Spleen (tissue), 11 donors: Measurements from ENCODE around the gene USP10. TPM values are rescaled to one million over a fixed set of nuclear protein-coding genes. Genes with fewer than 3 reads are reported as not detected.

Experiments
- DNase-seq: peaks from one replicate; pipeline ENCODE4 v3.0.0-alpha.2; 2020
- H3K27ac ChIP-seq, 8 donors: fragments of 200-600 bp; sonication (generic) in 7 of 8; 1 replicate in 4 of 8; 2 replicates in 4 of 8; pipeline versions ENCODE4 v1.5.0 to v1.8.0; 2016 to 2021; ENCODE audit warnings: inconsistent platforms in 4 of 8, mild to moderate bottlenecking in 4 of 8, moderate library complexity in 1 of 8
- H3K27me3 ChIP-seq, 7 donors: fragments of 200-600 bp; sonication (generic) in 6 of 7; replicated peaks in 1 of 7; 1 replicate in 4 of 7; 2 replicates in 3 of 7; pipeline versions ENCODE4 v1.5.0 to v1.8.0; 2016 to 2021; ENCODE audit warnings: inconsistent platforms in 3 of 7, mild to moderate bottlenecking in 1 of 7
- H3K36me3 ChIP-seq, 6 donors: fragments of 200-600 bp; sonication (generic) in 5 of 6; 1 replicate in 4 of 6; 2 replicates in 2 of 6; pipeline versions ENCODE4 v1.5.0 to v1.8.0; 2016 to 2021; ENCODE audit warnings: inconsistent platforms in 2 of 6
- H3K4me1 ChIP-seq, 6 donors: fragments of 200-600 bp; sonication (generic) in 5 of 6; 1 replicate in 3 of 6; 2 replicates in 3 of 6; pipeline versions ENCODE4 v1.5.0 to v1.8.0; 2016 to 2021; ENCODE audit warnings: inconsistent platforms in 3 of 6
- H3K4me3 ChIP-seq, 8 donors: fragments of 200-600 bp; sonication (generic) in 7 of 8; 1 replicate in 4 of 8; 2 replicates in 4 of 8; pipeline versions ENCODE4 v1.5.0 to v1.8.0; 2016 to 2021; ENCODE audit warnings: inconsistent platforms in 4 of 8, mild to moderate bottlenecking in 4 of 8, moderate library complexity in 2 of 8
- H3K9me3 ChIP-seq, 8 donors: fragments of 200-600 bp; sonication (generic) in 7 of 8; 1 replicate in 4 of 8; 2 replicates in 4 of 8; pipeline versions ENCODE4 v1.5.0 to v1.8.0; 2016 to 2021; ENCODE audit warnings: inconsistent platforms in 4 of 8
- POLR2A ChIP-seq, 3 donors: fragments of 450-650 bp; IDR thresholded peaks; one replicate each; pipeline ENCODE4 v1.5.1; 2017; ENCODE audit warnings: antibody characterized with exemption in 3 of 3, mild to moderate bottlenecking in 1 of 3
- POLR2AphosphoS5 ChIP-seq, 3 donors: sonication (generic); formaldehyde crosslinking; IDR thresholded peaks; one replicate each; pipeline ENCODE4 v1.5.1; 2017; ENCODE audit warnings: antibody characterized with exemption in 3 of 3
- WGBS, 5 donors: extraction: QIAGEN DNeasy Blood & Tissue Kit in 3 of 5; methylation state at CpG; one replicate each; pipeline versions ENCODE4 v1.1.5 to v1.1.7; 2013 to 2018; 5-methylcytosine and 5-hydroxymethylcytosine counted together
- intact Hi-C: fragments of 100-400 bp; cut with DNase I; formaldehyde crosslinking; loops from one replicate; pipeline ENCODE4 v1.15.0; 2023; ENCODE audit warnings: low total_unique reads
- polyA plus RNA-seq, 3 donors: library from polyadenylated mRNA; stranded (reverse); fragments of 200-250 nt; gene quantifications; one replicate each; pipeline ENCODE4 v1.2.1, GENCODE V29; 2013
- total RNA-seq, 7 donors: library from RNA; depleted of rRNA in 3 of 7; stranded (reverse); fragments of >200 nt in 3 of 7; fragmentation: NEBNext Ultra II Directional in 4 of 7; extraction: Animal tissue kit (Norgen Biotek cat#: 25700) in 4 of 7; gene quantifications; one replicate each; pipeline versions ENCODE4 v1.1.0 to v1.2.1, GENCODE V29; 2016 to 2021
- TF ChIP-seq, protein P1 (sequence below), 11 experiments: fragments of 200-600 bp in 7 of 11; fragments of 450-650 bp in 4 of 11; sonication (generic) in 4 of 11; IDR thresholded peaks in 8 of 11; conservative IDR thresholded peaks in 3 of 11; 1 replicate in 7 of 11; 2 replicates in 4 of 11; pipeline versions ENCODE4 v1.4.0 to v1.8.0; 2016 to 2021; ENCODE audit warnings: antibody characterized with exemption in 11 of 11, inconsistent platforms in 4 of 11, mild to moderate bottlenecking in 1 of 11
- donor health status: healthy with polysubstance abuse.
- donor health status: DM: no; HTN: no; CAD: no; lungs with moderate emphysema.
- donor health status: DM: no; HTN: no; CAD: no.
- donor health status: Bipolar disorder and iron deficiency.
- donor health status: healthy.
- donor health status: DM: no; HTN: no; CAD: no.
- donor health status: DM: yes; HTN: yes; CAD: no.

Gene USP10
- total and polyA plus RNA-seq, 10 donors = 28.1 to 105 (median 79.5) TPM

DNA sequence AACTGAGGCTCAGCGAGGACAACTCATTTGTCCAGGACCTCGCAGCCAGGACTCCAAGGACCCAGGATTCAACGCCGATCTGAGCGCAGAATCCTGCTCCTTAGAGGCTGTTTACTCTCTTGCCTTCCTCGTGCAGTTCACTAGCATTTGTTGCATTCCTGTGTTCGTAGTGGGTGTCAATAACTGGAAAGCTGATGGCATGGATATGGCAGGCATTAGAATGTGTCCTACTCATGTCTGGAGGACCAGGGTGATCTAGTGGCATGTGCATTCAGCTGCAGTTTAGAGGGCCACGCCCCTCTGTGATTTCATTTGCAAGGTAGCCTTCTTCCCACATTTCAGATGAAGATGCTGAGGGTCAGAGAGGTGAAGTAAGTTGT, 120.5 kb downstream of the USP10 start:
- H3K4me1 ChIP-seq = peaks cover 5 to 62% (median 26%) of the 10 kb centered on the region in 6 donors
- H3K9me3 ChIP-seq = no peaks in the 10 kb centered on the region
- H3K36me3 ChIP-seq = no peaks in the 10 kb centered on the region
- intact Hi-C loops = loop anchor here (10.0 kb wide), 1 partner anchor 65 kb away; no protein-coding TSS in a partner anchor
- peak overlapping the region; percentile 37 to 73 (median 56) for H3K4me3 ChIP-seq
- DNase-seq = no peak
- H3K27ac ChIP-seq = peak overlapping the region in 6 of 8 donors; percentile 52 to 85 (median 72)
- H3K27me3 ChIP-seq = peaks cover 0 to 79% (median 9%) of the 10 kb centered on the region in 7 donors
- WGBS, 5 donors = 46 to 76% (median 65%) methylated on average over 5 to 8 of the region's 8 CpGs
- TF ChIP-seq POLR2AphosphoS5 (IDR thresholded peaks at IDR 0.05) = no peak
- TF ChIP-seq POLR2A (IDR thresholded peaks at IDR 0.05) = no peak
- TF ChIP-seq, protein P1, sequence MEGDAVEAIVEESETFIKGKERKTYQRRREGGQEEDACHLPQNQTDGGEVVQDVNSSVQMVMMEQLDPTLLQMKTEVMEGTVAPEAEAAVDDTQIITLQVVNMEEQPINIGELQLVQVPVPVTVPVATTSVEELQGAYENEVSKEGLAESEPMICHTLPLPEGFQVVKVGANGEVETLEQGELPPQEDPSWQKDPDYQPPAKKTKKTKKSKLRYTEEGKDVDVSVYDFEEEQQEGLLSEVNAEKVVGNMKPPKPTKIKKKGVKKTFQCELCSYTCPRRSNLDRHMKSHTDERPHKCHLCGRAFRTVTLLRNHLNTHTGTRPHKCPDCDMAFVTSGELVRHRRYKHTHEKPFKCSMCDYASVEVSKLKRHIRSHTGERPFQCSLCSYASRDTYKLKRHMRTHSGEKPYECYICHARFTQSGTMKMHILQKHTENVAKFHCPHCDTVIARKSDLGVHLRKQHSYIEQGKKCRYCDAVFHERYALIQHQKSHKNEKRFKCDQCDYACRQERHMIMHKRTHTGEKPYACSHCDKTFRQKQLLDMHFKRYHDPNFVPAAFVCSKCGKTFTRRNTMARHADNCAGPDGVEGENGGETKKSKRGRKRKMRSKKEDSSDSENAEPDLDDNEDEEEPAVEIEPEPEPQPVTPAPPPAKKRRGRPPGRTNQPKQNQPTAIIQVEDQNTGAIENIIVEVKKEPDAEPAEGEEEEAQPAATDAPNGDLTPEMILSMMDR (IDR thresholded peaks at IDR 0.05 in 8 of 11, conservative IDR thresholded peaks at IDR 0.05 in 3 of 11) = no peak

DNA sequence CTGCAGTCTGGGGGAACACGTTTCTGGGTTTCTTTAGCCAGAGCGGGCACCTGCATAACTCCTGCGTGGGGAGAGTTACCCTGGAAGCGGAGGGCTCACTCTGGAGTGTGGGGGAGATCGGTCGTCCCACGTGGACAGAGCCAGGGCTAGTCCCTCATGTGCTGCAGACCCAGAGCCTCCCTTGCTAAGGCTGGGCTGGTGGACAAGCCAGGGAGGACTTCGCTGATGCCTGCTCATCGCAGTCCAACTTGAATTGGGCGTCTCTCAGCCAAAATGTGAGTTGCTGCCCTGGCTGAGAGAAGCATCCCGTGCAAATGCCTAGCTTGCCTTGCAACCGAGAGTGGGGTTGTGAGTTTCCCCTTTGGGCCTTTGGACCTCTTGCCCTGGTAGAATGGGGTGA, 121.0 kb downstream of the USP10 start:
- TF ChIP-seq POLR2A (IDR thresholded peaks at IDR 0.05) = no peak
- TF ChIP-seq POLR2AphosphoS5 (IDR thresholded peaks at IDR 0.05) = no peak
- H3K4me3 ChIP-seq = peak overlapping the region; percentile 37 to 73 (median 56)
- 63 to 79% (median 74%) methylated on average over 9 to 12 of the region's 12 CpGs for WGBS, 5 donors
- peak overlapping the region in 4 of 8 donors; percentile 72 to 85 (median 78) for H3K27ac ChIP-seq
- H3K36me3 ChIP-seq = no peaks in the 10 kb centered on the region
- intact Hi-C loops = loop anchor here (10.0 kb wide), 1 partner anchor 64 kb away; no protein-coding TSS in a partner anchor
- DNase-seq = no peak
- no peaks in the 10 kb centered on the region for H3K9me3 ChIP-seq
- H3K27me3 ChIP-seq = peaks cover 0 to 79% (median 9%) of the 10 kb centered on the region in 7 donors
- H3K4me1 ChIP-seq = peaks cover 5 to 65% (median 26%) of the 10 kb centered on the region in 6 donors

DNA sequence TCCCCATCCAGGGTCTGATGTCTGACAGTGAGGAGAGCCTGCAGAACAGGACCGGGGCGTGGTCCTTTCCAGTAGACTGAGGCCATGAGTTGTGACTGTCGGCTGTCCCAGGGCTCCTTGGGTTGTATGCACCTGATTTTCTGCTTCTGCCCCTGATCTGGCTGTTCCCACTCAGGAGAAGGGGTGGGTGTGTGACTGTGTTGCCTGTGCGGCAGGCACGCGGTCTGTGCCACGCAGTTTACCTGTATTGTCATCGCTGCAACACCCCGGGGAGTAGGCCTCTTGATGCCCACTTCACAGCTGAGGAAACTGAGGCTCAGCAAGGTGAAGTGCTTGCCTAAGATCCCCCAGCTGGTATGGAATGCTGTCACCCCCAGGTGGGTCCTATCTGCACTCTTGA, 121.4 kb downstream of the USP10 start:
- WGBS, 5 donors = 79 to 94% (median 89%) methylated on average over 9 of the region's 9 CpGs
- Histone ChIP-seq H3K9me3 (no peaks in the 10 kb centered on the region), H3K4me1 (peaks cover 5 to 70% (median 28%) of the 10 kb centered on the region in 6 donors), H3K4me3 (peak overlapping the region; percentile 6 to 73 (median 56)), H3K27ac (peak overlapping the region in 5 of 8 donors; percentile 72 to 85 (median 73)), H3K36me3 (no peaks in the 10 kb centered on the region), H3K27me3 (peaks cover 0 to 79% (median 9%) of the 10 kb centered on the region in 7 donors)
- intact Hi-C loops = loop anchor here (10.0 kb wide), 1 partner anchor 64 kb away; no protein-coding TSS in a partner anchor
- TF ChIP-seq, protein P1 (IDR thresholded peaks at IDR 0.05 in 8 of 11, conservative IDR thresholded peaks at IDR 0.05 in 3 of 11) = no peak
- peak in 1 of 3 donors; percentile 12 for TF ChIP-seq POLR2AphosphoS5 (IDR thresholded peaks at IDR 0.05)
- no peak for DNase-seq

DNA sequence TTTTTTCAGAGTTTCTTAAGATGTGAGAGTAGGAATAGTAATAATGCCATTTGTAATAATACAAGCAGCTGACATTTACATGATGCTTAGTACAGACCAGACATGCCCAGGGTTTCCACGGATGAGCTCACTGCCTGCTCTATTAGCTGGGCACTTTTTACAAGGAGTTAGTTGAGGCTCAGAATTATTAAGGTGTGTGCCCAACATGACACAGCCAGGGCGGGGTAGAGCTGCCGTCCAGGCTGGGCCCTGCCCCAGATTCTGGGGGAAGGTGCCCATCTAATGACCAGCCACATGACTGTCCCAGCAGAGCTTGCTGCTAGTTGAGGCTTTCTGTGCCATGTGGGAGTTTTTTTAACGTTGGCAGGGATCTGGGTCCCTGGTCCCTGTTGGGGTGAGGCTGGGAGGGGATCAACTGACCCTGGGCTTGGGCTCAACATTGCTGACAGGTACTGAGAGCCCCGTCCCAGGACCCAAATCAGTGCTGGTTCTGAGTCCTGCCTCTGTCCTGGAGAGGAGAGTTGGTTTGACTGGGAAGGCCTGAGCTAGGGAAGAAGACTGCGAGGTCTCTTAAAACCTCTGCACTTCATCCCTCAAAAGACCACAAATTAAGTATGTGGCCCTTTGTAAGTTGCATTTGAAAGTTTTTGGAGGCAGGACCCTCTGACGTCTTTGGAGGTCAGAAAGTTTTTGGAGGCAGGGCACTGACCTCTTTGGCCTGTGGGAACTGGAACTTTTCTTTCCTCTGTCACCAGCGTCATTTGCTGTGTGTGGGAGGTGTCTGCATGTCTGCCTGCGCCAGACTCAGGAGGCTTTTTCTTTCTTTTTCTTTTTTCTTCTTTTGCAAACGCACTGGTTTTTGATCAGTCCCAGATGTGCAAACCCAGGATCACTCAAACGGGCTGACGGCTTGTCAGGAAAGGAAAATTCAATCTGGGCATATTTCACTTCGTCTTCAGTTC, 122.2 kb downstream of the USP10 start:
- DNase-seq = no peak
- H3K27ac ChIP-seq = peak overlapping the region; percentile 13 to 85 (median 72)
- H3K4me3 ChIP-seq = peak overlapping the region in 5 of 8 donors; percentile 54 to 73 (median 59)
- H3K4me1 ChIP-seq = peaks cover 5 to 78% (median 32%) of the 10 kb centered on the region in 6 donors
- H3K9me3 ChIP-seq = no peaks in the 10 kb centered on the region
- H3K27me3 ChIP-seq = peaks cover 0 to 79% (median 9%) of the 10 kb centered on the region in 7 donors
- no peaks in the 10 kb centered on the region for H3K36me3 ChIP-seq
- TF ChIP-seq POLR2AphosphoS5 (IDR thresholded peaks at IDR 0.05) = peak in 2 of 3 donors; percentile 52 to 71
- peak in 1 of 3 donors; percentile 40 for TF ChIP-seq POLR2A (IDR thresholded peaks at IDR 0.05)
- TF ChIP-seq, protein P1 (IDR thresholded peaks at IDR 0.05 in 8 of 11, conservative IDR thresholded peaks at IDR 0.05 in 3 of 11) = no peak
- WGBS, 5 donors = 63 to 79% (median 68%) methylated on average over 12 to 13 of the region's 13 CpGs
- intact Hi-C loops = loop anchor here (10.0 kb wide), 1 partner anchor 63 kb away; no protein-coding TSS in a partner anchor
